GM10266 (cell line): ENCODE results near the gene PPP2R3B.
A peak's percentile ranks its signal among the peaks of the same experiment; 100 is the strongest.
"Not testable (repeated sequence)": the region's sequence is repeated elsewhere in the genome, so short reads cannot be mapped to it uniquely, and the experiment has no call there.

Source experiments
- DNase-seq: peaks from one replicate; pipeline ENCODE4 v3.0.0; 2012; ENCODE audit errors: extremely low spot score
- TF ChIP-seq, protein P1 (sequence below): IDR thresholded peaks from 2 replicates; pipeline ENCODE4 v1.5.1; 2012; ENCODE audit warnings: mild to moderate bottlenecking, low read depth; ENCODE audit not compliant: control insufficient read depth, insufficient read depth; ENCODE audit errors: missing control alignments

PPP2R3B gene

DNA sequence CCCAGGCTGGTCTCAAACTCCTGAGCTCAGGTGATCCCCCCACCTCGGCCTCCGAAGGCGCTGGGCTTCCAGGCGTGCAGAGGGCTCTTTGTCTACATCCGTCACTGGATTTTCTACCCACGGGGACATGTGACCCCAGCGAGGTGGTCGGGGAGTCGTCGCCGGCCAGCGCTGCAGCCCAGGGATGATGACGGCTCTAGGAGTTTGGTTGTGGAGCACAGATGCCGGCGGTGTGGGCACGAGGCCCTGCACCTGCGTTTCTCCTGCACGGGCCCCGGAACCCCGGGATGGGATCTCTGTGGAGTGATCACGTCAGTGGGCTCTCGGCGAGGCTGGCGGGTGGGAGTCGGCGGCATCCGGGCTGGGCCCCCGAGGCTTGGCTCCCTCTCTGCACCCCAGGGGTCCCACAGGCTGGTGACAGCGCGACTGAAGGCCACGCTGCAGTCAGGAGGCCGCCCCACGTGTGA is 59.0 kb downstream of the PPP2R3B start:
- TF ChIP-seq, protein P1, sequence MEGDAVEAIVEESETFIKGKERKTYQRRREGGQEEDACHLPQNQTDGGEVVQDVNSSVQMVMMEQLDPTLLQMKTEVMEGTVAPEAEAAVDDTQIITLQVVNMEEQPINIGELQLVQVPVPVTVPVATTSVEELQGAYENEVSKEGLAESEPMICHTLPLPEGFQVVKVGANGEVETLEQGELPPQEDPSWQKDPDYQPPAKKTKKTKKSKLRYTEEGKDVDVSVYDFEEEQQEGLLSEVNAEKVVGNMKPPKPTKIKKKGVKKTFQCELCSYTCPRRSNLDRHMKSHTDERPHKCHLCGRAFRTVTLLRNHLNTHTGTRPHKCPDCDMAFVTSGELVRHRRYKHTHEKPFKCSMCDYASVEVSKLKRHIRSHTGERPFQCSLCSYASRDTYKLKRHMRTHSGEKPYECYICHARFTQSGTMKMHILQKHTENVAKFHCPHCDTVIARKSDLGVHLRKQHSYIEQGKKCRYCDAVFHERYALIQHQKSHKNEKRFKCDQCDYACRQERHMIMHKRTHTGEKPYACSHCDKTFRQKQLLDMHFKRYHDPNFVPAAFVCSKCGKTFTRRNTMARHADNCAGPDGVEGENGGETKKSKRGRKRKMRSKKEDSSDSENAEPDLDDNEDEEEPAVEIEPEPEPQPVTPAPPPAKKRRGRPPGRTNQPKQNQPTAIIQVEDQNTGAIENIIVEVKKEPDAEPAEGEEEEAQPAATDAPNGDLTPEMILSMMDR = no peak
- no peak for DNase-seq

- not testable (repeated sequence) for DNase-seq
Observed at GRCh38 chrX:324664-325063, 62.0 kb downstream of the PPP2R3B start.

GRCh38 chrX:323721-324628 is 62.7 kb downstream of the PPP2R3B start:
- TF ChIP-seq, protein P1 = no peak
- no peak for DNase-seq

- TF ChIP-seq, protein P1 = peak; percentile 2
- no peak for DNase-seq
Observed at GRCh38 chrX:320126-320783, 66.5 kb downstream of the PPP2R3B start.

GRCh38 chrX:319579-320125 is 67.1 kb downstream of the PPP2R3B start:
- no peak for DNase-seq
- TF ChIP-seq, protein P1 = no peak

- TF ChIP-seq, protein P1 = peak; percentile 24
- DNase-seq = peak; percentile 98
Observed at GRCh38 chrX:318739-319578, 67.7 kb downstream of the PPP2R3B start, which contains the start of gene GTPBP6. GTPBP6 (minus strand) TSS chrX:318796; CDS start chrX:318787, 9 bp downstream.
